HEK293T (cell line): ENCODE data around the gene RAB23.

Experiments
- ARNT ChIP-seq: fragments of 450-650 bp; IDR thresholded peaks from 2 replicates; pipeline ENCODE4 v1.6.1; 2017; ENCODE audit warnings: mild to moderate bottlenecking
- BHLHE40 ChIP-seq: fragments of 450-650 bp; IDR thresholded peaks from 2 replicates; pipeline ENCODE4 v1.6.1; 2016; ENCODE audit warnings: mild to moderate bottlenecking, moderate library complexity, borderline replicate concordance
- CTBP1 ChIP-seq: fragments of 450-650 bp; IDR thresholded peaks from 2 replicates; pipeline ENCODE4 v1.6.1; 2016; ENCODE audit warnings: borderline replicate concordance
- FOXA1 ChIP-seq: fragments of 450-650 bp; IDR thresholded peaks from 2 replicates; pipeline ENCODE4 v1.6.1; 2016; ENCODE audit warnings: mild to moderate bottlenecking
- FOXK2 ChIP-seq: fragments of 450-650 bp; IDR thresholded peaks from 2 replicates; pipeline ENCODE4 v1.6.1; 2016; ENCODE audit warnings: mild to moderate bottlenecking
- FOXM1 ChIP-seq: fragments of 450-650 bp; IDR thresholded peaks from 2 replicates; pipeline ENCODE4 v1.6.1; 2017; ENCODE audit warnings: mild to moderate bottlenecking, borderline replicate concordance
- HDGF ChIP-seq: fragments of 450-650 bp; IDR thresholded peaks from 2 replicates; pipeline ENCODE4 v1.6.1; 2017; ENCODE audit warnings: antibody characterized with exemption, borderline replicate concordance
- LEF1 ChIP-seq: fragments of 450-650 bp; IDR thresholded peaks from 2 replicates; pipeline ENCODE4 v1.6.1; 2017; ENCODE audit warnings: mild to moderate bottlenecking, borderline replicate concordance
- NFRKB ChIP-seq: fragments of 450-650 bp; IDR thresholded peaks from 2 replicates; pipeline ENCODE4 v1.6.1; 2016; ENCODE audit warnings: mild to moderate bottlenecking, moderate library complexity
- SP1 ChIP-seq: fragments of 450-650 bp; IDR thresholded peaks from 2 replicates; pipeline ENCODE4 v1.6.1; 2017
- SUZ12 ChIP-seq: fragments of 450-650 bp; IDR thresholded peaks from 2 replicates; pipeline ENCODE4 v1.6.1; 2016; ENCODE audit warnings: mild to moderate bottlenecking
- TARDBP ChIP-seq: fragments of 450-650 bp; IDR thresholded peaks from 2 replicates; pipeline ENCODE4 v1.6.1; 2016
- TF ChIP-seq, protein P1 (sequence below): fragments of 450-650 bp; IDR thresholded peaks from 2 replicates; pipeline ENCODE4 v1.6.1; 2016

GRCh38 chr6:57252137-57252536, 30.0 kb upstream of the RAB23 start:
- TF ChIP-seq BHLHE40: no peak
- TF ChIP-seq SUZ12: no peak
- no peak for TF ChIP-seq FOXK2
- TF ChIP-seq NFRKB: no peak
- TF ChIP-seq SP1: no peak
- TF ChIP-seq ARNT: no peak
- TF ChIP-seq, protein P1, sequence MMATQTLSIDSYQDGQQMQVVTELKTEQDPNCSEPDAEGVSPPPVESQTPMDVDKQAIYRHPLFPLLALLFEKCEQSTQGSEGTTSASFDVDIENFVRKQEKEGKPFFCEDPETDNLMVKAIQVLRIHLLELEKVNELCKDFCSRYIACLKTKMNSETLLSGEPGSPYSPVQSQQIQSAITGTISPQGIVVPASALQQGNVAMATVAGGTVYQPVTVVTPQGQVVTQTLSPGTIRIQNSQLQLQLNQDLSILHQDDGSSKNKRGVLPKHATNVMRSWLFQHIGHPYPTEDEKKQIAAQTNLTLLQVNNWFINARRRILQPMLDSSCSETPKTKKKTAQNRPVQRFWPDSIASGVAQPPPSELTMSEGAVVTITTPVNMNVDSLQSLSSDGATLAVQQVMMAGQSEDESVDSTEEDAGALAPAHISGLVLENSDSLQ: no peak
- no peak for TF ChIP-seq LEF1
- TF ChIP-seq FOXM1: no peak
- no peak for TF ChIP-seq CTBP1
- TF ChIP-seq FOXA1: no peak
- TF ChIP-seq TARDBP: no peak
- no peak for TF ChIP-seq HDGF
